BLaER1 (cell line): Measurements from ENCODE around the gene PLBD2.

Experiments
- H3K27ac ChIP-seq: shearing (Covaris generic); formaldehyde crosslinking; 2 replicates; pipeline ENCODE4 v1.8.1; 2022
- H3K27me3 ChIP-seq: shearing (Covaris generic); formaldehyde crosslinking; 2 replicates; pipeline ENCODE4 v1.8.1; 2022
- H3K36me3 ChIP-seq: shearing (Covaris generic); formaldehyde crosslinking; 2 replicates; pipeline ENCODE4 v1.8.1; 2022
- H3K4me1 ChIP-seq: shearing (Covaris generic); formaldehyde crosslinking; 2 replicates; pipeline ENCODE4 v1.8.1; 2022
- H3K4me2 ChIP-seq: shearing (Covaris generic); formaldehyde crosslinking; 2 replicates; pipeline ENCODE4 v1.8.1; 2022
- H3K4me3 ChIP-seq: shearing (Covaris generic); formaldehyde crosslinking; 2 replicates; pipeline ENCODE4 v1.8.1; 2022
- H3K9ac ChIP-seq: shearing (Covaris generic); formaldehyde crosslinking; 2 replicates; pipeline ENCODE4 v1.8.1; 2022
- H3K9me3 ChIP-seq: shearing (Covaris generic); formaldehyde crosslinking; 2 replicates; pipeline ENCODE4 v1.8.1; 2022
- H4K20me1 ChIP-seq: shearing (Covaris generic); formaldehyde crosslinking; 2 replicates; pipeline ENCODE4 v1.8.1; 2022
- Cebpa-rat ChIP-seq: shearing (Covaris generic); IDR thresholded peaks from 2 replicates; pipeline ENCODE4 v1.8.1; 2022

The PLBD2 gene

GRCh38 chr12:113382206-113382605 lies 23.8 kb downstream of the PLBD2 start:
- H3K36me3 ChIP-seq = peaks cover 18% of the 10 kb centered on the region; the same call in 1 of the 2 replicates
- TF ChIP-seq Cebpa-rat = no peak
- no peaks in the 10 kb centered on the region for H3K4me1 ChIP-seq
- H3K4me2 ChIP-seq = no peak overlapping the region
- no peaks in the 10 kb centered on the region for H3K9me3 ChIP-seq
- no peaks in the 10 kb centered on the region for H3K27me3 ChIP-seq
- no peak overlapping the region for H3K9ac ChIP-seq
- H4K20me1 ChIP-seq = no peaks in the 10 kb centered on the region
- no peak overlapping the region for H3K27ac ChIP-seq
- no peak overlapping the region for H3K4me3 ChIP-seq

DNA sequence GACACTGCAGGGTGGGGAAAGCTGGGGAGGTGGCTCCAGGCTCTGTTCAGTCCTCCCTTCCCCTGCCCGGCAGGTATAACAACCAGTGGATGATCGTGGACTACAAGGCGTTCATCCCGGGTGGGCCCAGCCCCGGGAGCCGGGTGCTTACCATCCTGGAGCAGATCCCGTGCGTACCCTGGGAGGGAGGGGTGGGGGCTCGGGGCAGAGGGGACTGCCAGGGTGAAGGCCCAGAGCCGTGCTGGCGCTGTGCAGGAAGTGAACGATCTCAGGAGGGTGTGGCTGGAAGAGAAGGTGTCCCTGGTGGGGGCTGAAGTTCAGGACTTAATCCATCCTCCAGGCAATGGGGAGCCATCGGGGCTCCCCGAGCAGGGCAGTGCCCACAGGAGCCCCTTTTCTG lies 26.4 kb downstream of the PLBD2 start:
- Histone ChIP-seq H3K4me1 (no peaks in the 10 kb centered on the region), H3K4me3 (no peak overlapping the region), H3K4me2 (no peak overlapping the region), H3K9me3 (no peaks in the 10 kb centered on the region), H3K27ac (no peak overlapping the region), H3K36me3 (peaks cover 30% of the 10 kb centered on the region; the same call in 1 of the 2 replicates), H3K27me3 (no peaks in the 10 kb centered on the region), H4K20me1 (no peaks in the 10 kb centered on the region), H3K9ac (no peak overlapping the region)
- TF ChIP-seq Cebpa-rat = no peak

GRCh38 chr12:113385282-113385882 lies 27.0 kb downstream of the PLBD2 start:
- no peaks in the 10 kb centered on the region for H3K4me1 ChIP-seq
- no peak overlapping the region for H3K4me2 ChIP-seq
- TF ChIP-seq Cebpa-rat = no peak
- no peaks in the 10 kb centered on the region for H3K9me3 ChIP-seq
- no peak overlapping the region for H3K9ac ChIP-seq
- no peaks in the 10 kb centered on the region for H3K27me3 ChIP-seq
- H3K36me3 ChIP-seq = peaks cover 28% of the 10 kb centered on the region; the same call in 1 of the 2 replicates
- no peaks in the 10 kb centered on the region for H4K20me1 ChIP-seq
- H3K4me3 ChIP-seq = no peak overlapping the region
- H3K27ac ChIP-seq = no peak overlapping the region

- Histone ChIP-seq H3K4me1 (no peaks in the 10 kb centered on the region), H3K9me3 (no peaks in the 10 kb centered on the region), H3K4me3 (no peak overlapping the region), H3K4me2 (no peak overlapping the region), H3K27ac (no peak overlapping the region), H3K27me3 (no peaks in the 10 kb centered on the region), H4K20me1 (no peaks in the 10 kb centered on the region), H3K9ac (no peak overlapping the region), H3K36me3 (peaks cover 28% of the 10 kb centered on the region; the same call in 1 of the 2 replicates)
- no peak for TF ChIP-seq Cebpa-rat
These were observed 28.6 kb downstream of the PLBD2 start for GRCh38 chr12:113386866-113387566.

GRCh38 chr12:113387631-113388030 lies 29.2 kb downstream of the PLBD2 start:
- Histone ChIP-seq H3K4me3 (no peak overlapping the region), H3K36me3 (peaks cover 28% of the 10 kb centered on the region; the same call in 1 of the 2 replicates), H4K20me1 (no peaks in the 10 kb centered on the region), H3K27me3 (no peaks in the 10 kb centered on the region), H3K4me2 (no peak overlapping the region), H3K4me1 (no peaks in the 10 kb centered on the region), H3K27ac (no peak overlapping the region), H3K9ac (no peak overlapping the region), H3K9me3 (no peaks in the 10 kb centered on the region)
- TF ChIP-seq Cebpa-rat = no peak

- Histone ChIP-seq H3K4me2 (no peak overlapping the region), H3K4me1 (no peaks in the 10 kb centered on the region), H3K36me3 (peaks cover 28% of the 10 kb centered on the region; the same call in 1 of the 2 replicates), H3K4me3 (no peak overlapping the region), H4K20me1 (no peaks in the 10 kb centered on the region), H3K27me3 (no peaks in the 10 kb centered on the region), H3K9me3 (no peaks in the 10 kb centered on the region), H3K27ac (no peak overlapping the region), H3K9ac (no peak overlapping the region)
- no peak for TF ChIP-seq Cebpa-rat
These were observed 30.0 kb downstream of the PLBD2 start for GRCh38 chr12:113388351-113388750.

GRCh38 chr12:113390064-113391043 lies 32.0 kb downstream of the PLBD2 start:
- no peak overlapping the region for H3K9ac ChIP-seq
- no peaks in the 10 kb centered on the region; the same call in 1 of the 2 replicates for H3K4me1 ChIP-seq
- TF ChIP-seq Cebpa-rat = no peak
- H3K9me3 ChIP-seq = no peaks in the 10 kb centered on the region
- H3K4me2 ChIP-seq = no peak overlapping the region
- H3K4me3 ChIP-seq = no peak overlapping the region
- H3K27ac ChIP-seq = no peak overlapping the region
- H4K20me1 ChIP-seq = no peaks in the 10 kb centered on the region
- H3K27me3 ChIP-seq = no peaks in the 10 kb centered on the region
- H3K36me3 ChIP-seq = peaks cover 20% of the 10 kb centered on the region; the same call in 1 of the 2 replicates

- H3K27me3 ChIP-seq = no peaks in the 10 kb centered on the region
- H3K4me2 ChIP-seq = no peak overlapping the region
- H4K20me1 ChIP-seq = no peaks in the 10 kb centered on the region
- TF ChIP-seq Cebpa-rat = no peak
- H3K36me3 ChIP-seq = peaks cover 20% of the 10 kb centered on the region; the same call in 1 of the 2 replicates
- no peak overlapping the region for H3K4me3 ChIP-seq
- no peaks in the 10 kb centered on the region; the same call in 1 of the 2 replicates for H3K4me1 ChIP-seq
- no peaks in the 10 kb centered on the region for H3K9me3 ChIP-seq
- no peak overlapping the region for H3K27ac ChIP-seq
- no peak overlapping the region for H3K9ac ChIP-seq
These were observed 32.8 kb downstream of the PLBD2 start for GRCh38 chr12:113391145-113391544.

DNA sequence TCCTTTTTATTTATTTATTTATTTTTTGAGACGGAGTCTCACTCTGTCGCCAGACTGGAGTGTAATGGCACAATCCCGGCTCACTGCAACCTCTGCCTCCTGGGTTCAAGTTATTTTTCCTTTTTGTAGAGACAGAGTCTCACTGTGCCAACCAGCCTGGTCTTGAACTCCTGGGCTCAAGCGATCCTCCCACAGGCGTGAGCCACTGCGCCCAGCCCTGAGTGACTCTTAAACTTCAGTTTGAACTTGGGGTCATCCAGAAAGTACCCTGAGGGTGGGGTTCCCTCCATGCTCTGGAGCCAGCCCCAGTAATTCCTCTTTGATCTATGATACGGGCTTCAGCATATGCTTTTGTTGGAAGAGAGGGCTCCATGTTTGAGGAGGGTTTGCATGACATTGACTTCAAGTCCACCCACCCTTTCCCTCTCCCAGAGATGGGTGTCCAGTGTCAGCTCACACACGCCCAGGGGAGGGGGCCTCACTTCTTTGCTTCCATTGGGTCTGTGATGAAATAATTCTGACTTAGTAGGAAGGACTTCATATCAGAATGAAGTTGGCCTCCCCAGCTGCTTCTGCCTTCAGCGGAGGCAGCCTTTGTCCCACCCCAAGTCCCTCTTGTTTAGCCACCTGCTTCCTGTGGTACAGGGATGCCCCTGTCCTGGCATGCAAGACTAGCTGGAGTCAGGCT lies 33.4 kb downstream of the PLBD2 start:
- Histone ChIP-seq H3K4me1 (peaks cover 4% of the 10 kb centered on the region), H3K36me3 (peaks cover 18% of the 10 kb centered on the region; the same call in 1 of the 2 replicates), H3K9ac (no peak overlapping the region), H3K9me3 (no peaks in the 10 kb centered on the region), H3K4me2 (no peak overlapping the region), H3K27me3 (no peaks in the 10 kb centered on the region), H3K27ac (no peak overlapping the region), H3K4me3 (no peak overlapping the region), H4K20me1 (no peaks in the 10 kb centered on the region)
- TF ChIP-seq Cebpa-rat = no peak
